ENCODE measurements around the gene PPP1R14D. TPM values are rescaled to one million over a fixed set of nuclear protein-coding genes. Genes with fewer than 3 reads are reported as not detected.

Gene PPP1R14D
- total RNA-seq, 1 donor from 2014 or later = not detected

GRCh38 chr15:40871749-40872617, 43.5 kb upstream of the PPP1R14D start:
- no peak overlapping the region for H3K27ac Mint-ChIP-seq
- DNase-seq (ENCODE audit: low spot score) = no peak

GRCh38 chr15:40870716-40871115, 42.2 kb upstream of the PPP1R14D start:
- H3K27me3 ChIP-seq = peaks cover 29% of the 10 kb centered on the region
- H3K9ac ChIP-seq = no peak overlapping the region
- Mint-ChIP-seq H3K4me1 (peaks cover 5% of the 10 kb centered on the region), H3K9me3 (no peaks in the 10 kb centered on the region), H3K27ac (no peak overlapping the region), H3K36me3 (no peaks in the 10 kb centered on the region), H3K27me3 (ENCODE audit: insufficient read depth, low read depth) (peaks cover 23% of the 10 kb centered on the region), H3K4me3 (peak overlapping the region; percentile 22)
- H3K4me2 ChIP-seq = no peak overlapping the region
- H4K20me1 ChIP-seq (ENCODE audit: low read depth) = peaks cover 4% of the 10 kb centered on the region
- peaks cover 9% of the 10 kb centered on the region for H3F3A ChIP-seq (ENCODE audit: low read depth)
- no peak overlapping the region for H2AFZ ChIP-seq (replicated peaks)
- no peak for DNase-seq (ENCODE audit: low spot score)
- no peak overlapping the region for H3K27ac ChIP-seq
- H3K4me3 ChIP-seq = no peak overlapping the region
- H3K9me3 ChIP-seq (ENCODE audit: low read depth) = no peaks in the 10 kb centered on the region
- H3K4me1 ChIP-seq = peaks cover 4% of the 10 kb centered on the region
- TF ChIP-seq EZH2 (IDR thresholded peaks at IDR 0.05) (no peak), CTCF (IDR thresholded peaks at IDR 0.05) (no peak), EZH2phosphoT487 (IDR thresholded peaks at IDR 0.05) (no peak)
- no peaks in the 10 kb centered on the region for H3K36me3 ChIP-seq
- no peaks in the 10 kb centered on the region for H3K79me2 ChIP-seq (ENCODE audit: low read depth)

More at GRCh38 chr15:40871749-40872617, 43.5 kb upstream of the PPP1R14D start:
- H3K27me3 Mint-ChIP-seq (ENCODE audit: insufficient read depth, low read depth) = peaks cover 23% of the 10 kb centered on the region
- Histone ChIP-seq H3K9ac (no peak overlapping the region), H3K36me3 (no peaks in the 10 kb centered on the region), H3K9me3 (ENCODE audit: low read depth) (no peaks in the 10 kb centered on the region), H3K27ac (no peak overlapping the region), H3F3A (ENCODE audit: low read depth) (peaks cover 9% of the 10 kb centered on the region), H3K4me2 (no peak overlapping the region), H3K27me3 (peaks cover 29% of the 10 kb centered on the region), H3K4me1 (peaks cover 4% of the 10 kb centered on the region), H3K79me2 (ENCODE audit: low read depth) (no peaks in the 10 kb centered on the region), H2AFZ (replicated peaks) (no peak overlapping the region), H4K20me1 (ENCODE audit: low read depth) (peaks cover 4% of the 10 kb centered on the region), H3K4me3 (no peak overlapping the region)
- no peaks in the 10 kb centered on the region for H3K9me3 Mint-ChIP-seq
- peak overlapping the region; percentile 11 for H3K4me3 Mint-ChIP-seq
- H3K4me1 Mint-ChIP-seq = peaks cover 5% of the 10 kb centered on the region
- no peak for TF ChIP-seq EZH2 (IDR thresholded peaks at IDR 0.05)
- TF ChIP-seq CTCF (IDR thresholded peaks at IDR 0.05) = no peak
- TF ChIP-seq EZH2phosphoT487 (IDR thresholded peaks at IDR 0.05) = no peak
- H3K36me3 Mint-ChIP-seq = no peaks in the 10 kb centered on the region

- H3K27me3 Mint-ChIP-seq (ENCODE audit: insufficient read depth, low read depth) = peaks cover 22% of the 10 kb centered on the region
These were observed 41.2 kb upstream of the PPP1R14D start for GRCh38 chr15:40869686-40870085.

More at GRCh38 chr15:40869686-40870085, 41.2 kb upstream of the PPP1R14D start:
- no peak overlapping the region for H3K4me3 Mint-ChIP-seq
- DNase-seq (ENCODE audit: low spot score) = no peak
- no peaks in the 10 kb centered on the region for H3K9me3 Mint-ChIP-seq
- peaks cover 27% of the 10 kb centered on the region for H3K27me3 ChIP-seq
- no peaks in the 10 kb centered on the region for H3K79me2 ChIP-seq (ENCODE audit: low read depth)
- no peaks in the 10 kb centered on the region for H3K9me3 ChIP-seq (ENCODE audit: low read depth)
- no peaks in the 10 kb centered on the region for H3K36me3 ChIP-seq
- no peak overlapping the region for H3K27ac Mint-ChIP-seq
- no peak overlapping the region for H3K4me3 ChIP-seq
- H3K4me1 ChIP-seq = peaks cover 4% of the 10 kb centered on the region
- H3K9ac ChIP-seq = peak overlapping the region; percentile 25
- no peak for TF ChIP-seq CTCF (IDR thresholded peaks at IDR 0.05)
- H2AFZ ChIP-seq (replicated peaks) = no peak overlapping the region
- H4K20me1 ChIP-seq (ENCODE audit: low read depth) = peaks cover 4% of the 10 kb centered on the region
- H3F3A ChIP-seq (ENCODE audit: low read depth) = peaks cover 9% of the 10 kb centered on the region
- H3K27ac ChIP-seq = no peak overlapping the region
- H3K36me3 Mint-ChIP-seq = no peaks in the 10 kb centered on the region
- no peak overlapping the region for H3K4me2 ChIP-seq
- peaks cover 4% of the 10 kb centered on the region for H3K4me1 Mint-ChIP-seq

All from neural progenitor cell (in vitro differentiated cells).